Fibroblast of lung (primary cell): Measurements from ENCODE around the gene EDC3. TPM values are rescaled to one million over a fixed set of nuclear protein-coding genes. Genes with fewer than 3 reads are reported as not detected.

Source experiments
- DNase-seq, 2 donors: peaks; one replicate each; pipeline versions ENCODE4 v3.0.0 to v3.0.0-alpha.2; 2010; ENCODE audit warnings: low read depth in 2 of 2
- H2AFZ ChIP-seq: 2 replicates; pipeline ENCODE4 v1.5.1; 2012; ENCODE audit warnings: low read length, control low read depth, inconsistent platforms
- H3K27ac ChIP-seq: 2 replicates; pipeline ENCODE4 v1.5.1; 2011; ENCODE audit warnings: low read length, control low read depth; ENCODE audit not compliant: insufficient read depth
- H3K27me3 ChIP-seq: 2 replicates; pipeline ENCODE4 v1.5.1; 2011; ENCODE audit warnings: mild to moderate bottlenecking, low read length; ENCODE audit not compliant: control insufficient read depth, insufficient read depth
- H3K36me3 ChIP-seq: 2 replicates; pipeline ENCODE4 v1.5.1; 2011; ENCODE audit warnings: low read length; ENCODE audit not compliant: control insufficient read depth, insufficient read depth
- H3K4me1 ChIP-seq: 2 replicates; pipeline ENCODE4 v1.5.1; 2011; ENCODE audit warnings: low read length; ENCODE audit not compliant: control insufficient read depth, insufficient read depth; ENCODE audit errors: extremely low read depth
- H3K4me2 ChIP-seq: 2 replicates; pipeline ENCODE4 v1.5.1; 2011; ENCODE audit warnings: low read length, control low read depth; ENCODE audit not compliant: insufficient read depth; ENCODE audit errors: extremely low read depth
- H3K4me3 ChIP-seq, 4 experiments: fragments of 200-600 bp in 1 of 4; sonication (generic) in 1 of 4; replicated peaks in 1 of 4; 2 replicates each; pipeline ENCODE4 v1.5.1; 2011 to 2016; ENCODE audit warnings: low read length in 4 of 4, low read depth in 3 of 4, mild to moderate bottlenecking in 3 of 4, control low read depth in 2 of 4, inconsistent platforms in 1 of 4, mixed read lengths in 1 of 4; ENCODE audit not compliant: insufficient read depth in 1 of 4; ENCODE audit errors: control extremely low read depth in 1 of 4
- H3K79me2 ChIP-seq: 2 replicates; pipeline ENCODE4 v1.5.1; 2012; ENCODE audit warnings: mild to moderate bottlenecking, low read length, inconsistent platforms; ENCODE audit not compliant: control insufficient read depth, insufficient read depth
- H3K9ac ChIP-seq: 2 replicates; pipeline ENCODE4 v1.5.1; 2011; ENCODE audit warnings: mild to moderate bottlenecking, low read length, control low read depth; ENCODE audit not compliant: insufficient read depth
- H3K9me3 ChIP-seq: 2 replicates; pipeline ENCODE4 v1.5.1; 2012; ENCODE audit warnings: low read depth, low read length; ENCODE audit not compliant: control insufficient read depth, insufficient read depth
- H4K20me1 ChIP-seq: 2 replicates; pipeline ENCODE4 v1.5.1; 2011; ENCODE audit warnings: low read length; ENCODE audit not compliant: control insufficient read depth, insufficient read depth; ENCODE audit errors: extremely low read depth
- CTCF ChIP-seq, 2 donors: IDR thresholded peaks in 1 of 2; conservative IDR thresholded peaks in 1 of 2; 1 replicate in 1 of 2; 2 replicates in 1 of 2; pipeline ENCODE4 v1.5.1; 2011 to 2012; ENCODE audit warnings: low read length in 2 of 2, control low read depth in 1 of 2, inconsistent platforms in 1 of 2, low read depth in 1 of 2, mild to moderate bottlenecking in 1 of 2
- EZH2 ChIP-seq: IDR thresholded peaks from 2 replicates; pipeline ENCODE4 v1.5.1; 2012; ENCODE audit warnings: low read length, control low read depth, mild to moderate bottlenecking; ENCODE audit errors: missing control alignments
- polyA plus RNA-seq, 2 donors: library from polyadenylated mRNA; depleted of rRNA in 1 of 2; stranded (reverse) in 1 of 2; unstranded in 1 of 2; fragments of >200 nt; gene quantifications; 2 replicates each; pipeline ENCODE4 v1.2.1, GENCODE V29; 2011 to 2012; ENCODE audit warnings: missing spikeins in 1 of 2
- total RNA-seq: library from RNA; depleted of rRNA; stranded (reverse); fragments of >200 nt; gene quantifications from 2 replicates; pipeline ENCODE4 v1.2.1, GENCODE V29; 2014

Gene EDC3
- total and polyA plus RNA-seq, 2 donors (not counting 1 experiment from before 2014, with no cell fraction given) = 8.9 to 25.8 TPM

DNA sequence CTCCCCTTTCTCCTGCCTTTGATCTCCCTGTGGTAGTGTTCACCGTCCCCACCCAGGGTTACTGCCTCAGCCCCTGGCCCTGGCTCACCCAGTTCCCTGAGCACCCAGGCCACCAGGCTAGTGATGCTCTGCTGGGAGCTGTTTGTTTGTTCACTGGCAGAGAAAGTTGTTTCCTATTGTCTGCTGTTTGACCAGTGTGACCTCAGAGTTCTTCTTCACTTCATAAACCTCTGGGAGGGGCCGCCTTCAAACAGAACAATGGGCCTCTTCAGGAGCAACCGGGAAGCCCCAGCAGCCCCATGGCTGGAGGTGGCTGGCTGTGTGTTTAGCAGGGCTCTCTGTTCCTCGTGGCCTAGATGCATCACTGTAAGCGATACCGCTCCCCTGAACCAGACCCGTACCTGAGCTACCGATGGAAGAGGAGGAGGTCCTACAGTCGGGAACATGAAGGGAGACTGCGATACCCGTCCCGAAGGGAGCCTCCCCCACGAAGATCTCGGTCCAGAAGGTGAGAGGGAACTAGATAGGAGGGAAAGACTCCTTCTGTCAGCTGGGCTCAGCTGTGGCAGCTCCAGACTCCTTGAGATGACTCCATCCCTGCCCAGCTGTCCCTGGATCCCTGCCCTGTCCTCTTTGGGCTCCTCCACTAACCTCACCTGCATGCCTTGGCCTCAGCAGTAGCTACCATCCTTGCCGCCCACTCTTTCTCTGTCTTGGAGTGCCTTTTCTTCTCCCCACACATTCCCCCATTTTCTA, 76.8 kb downstream of the EDC3 start:
- H4K20me1 ChIP-seq = peaks cover 5% of the 10 kb centered on the region
- no peak overlapping the region for H3K4me3 ChIP-seq
- peaks cover 35% of the 10 kb centered on the region for H3K36me3 ChIP-seq
- no peak for DNase-seq
- H3K79me2 ChIP-seq = peaks cover 67% of the 10 kb centered on the region
- H3K9ac ChIP-seq = no peak overlapping the region
- H3K9me3 ChIP-seq = no peaks in the 10 kb centered on the region
- H3K27me3 ChIP-seq = no peaks in the 10 kb centered on the region
- TF ChIP-seq EZH2 (no peak), CTCF (conservative IDR thresholded peaks at IDR 0.05 in 1 of 2, IDR thresholded peaks at IDR 0.05 in 1 of 2; ENCODE audit: low read depth in 1 of 2, low read length in 2 of 2) (no peak)
- no peak overlapping the region for H3K4me2 ChIP-seq
- H2AFZ ChIP-seq = no peak overlapping the region
- H3K4me1 ChIP-seq = peaks cover 5% of the 10 kb centered on the region
- H3K27ac ChIP-seq = no peak overlapping the region

GRCh38 chr15:74616996-74617395, 78.8 kb downstream of the EDC3 start:
- Histone ChIP-seq H3K36me3 (peaks cover 23% of the 10 kb centered on the region), H3K27me3 (peaks cover 9% of the 10 kb centered on the region), H3K79me2 (peaks cover 62% of the 10 kb centered on the region), H3K4me1 (peaks cover 5% of the 10 kb centered on the region), H3K9ac (peak overlapping the region; percentile 97), H4K20me1 (peaks cover 5% of the 10 kb centered on the region), H3K4me3 (peak overlapping the region; percentile 86 to 100 (median 96)), H2AFZ (no peak overlapping the region), H3K4me2 (peak overlapping the region; percentile 95), H3K9me3 (no peaks in the 10 kb centered on the region), H3K27ac (peak overlapping the region; percentile 95)
- no peak for TF ChIP-seq CTCF (conservative IDR thresholded peaks at IDR 0.05 in 1 of 2, IDR thresholded peaks at IDR 0.05 in 1 of 2; ENCODE audit: low read depth in 1 of 2, low read length in 2 of 2)
- TF ChIP-seq EZH2 = no peak
- peak in 1 of 2 donors; percentile 9 for DNase-seq

DNA sequence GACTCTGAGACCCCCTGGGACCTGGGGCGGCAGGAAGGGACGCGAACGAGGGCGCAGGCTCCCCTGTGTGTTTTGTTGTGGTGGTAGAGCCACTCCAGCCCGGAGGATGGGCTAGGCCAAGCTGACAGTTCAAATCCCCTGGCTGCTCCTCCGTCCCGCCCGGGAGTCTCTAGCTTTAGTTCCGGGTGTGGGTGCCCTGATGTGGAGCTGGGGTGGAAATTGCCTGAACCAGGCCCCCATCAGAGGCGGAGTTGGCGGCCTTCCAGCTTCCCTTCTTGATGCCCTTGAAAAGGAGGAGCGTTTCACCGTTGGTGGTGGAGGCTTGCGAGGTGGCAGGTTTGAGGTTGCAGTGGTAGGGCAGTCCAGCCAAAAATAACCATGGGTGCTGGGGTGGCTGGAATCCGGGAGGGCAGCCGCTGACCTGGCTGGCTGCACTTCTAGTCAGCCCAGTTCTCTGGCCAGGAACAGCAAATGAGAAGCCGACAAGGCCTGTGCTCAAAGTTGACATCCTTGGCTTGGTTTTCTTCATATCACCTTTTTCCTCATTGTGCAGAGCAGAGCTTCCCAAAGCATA, 79.4 kb downstream of the EDC3 start:
- peaks cover 5% of the 10 kb centered on the region for H4K20me1 ChIP-seq
- peak; percentile 52 to 55 for DNase-seq
- H3K4me1 ChIP-seq = peaks cover 5% of the 10 kb centered on the region
- peaks cover 57% of the 10 kb centered on the region for H3K79me2 ChIP-seq
- peak overlapping the region; percentile 97 for H3K9ac ChIP-seq
- peaks cover 18% of the 10 kb centered on the region for H3K36me3 ChIP-seq
- no peaks in the 10 kb centered on the region for H3K9me3 ChIP-seq
- peaks cover 13% of the 10 kb centered on the region for H3K27me3 ChIP-seq
- no peak for TF ChIP-seq CTCF (conservative IDR thresholded peaks at IDR 0.05 in 1 of 2, IDR thresholded peaks at IDR 0.05 in 1 of 2; ENCODE audit: low read depth in 1 of 2, low read length in 2 of 2)
- no peak for TF ChIP-seq EZH2
- no peak overlapping the region for H2AFZ ChIP-seq
- peak overlapping the region; percentile 95 for H3K27ac ChIP-seq
- H3K4me2 ChIP-seq = peak overlapping the region; percentile 95
- H3K4me3 ChIP-seq = peak overlapping the region; percentile 86 to 100 (median 96)
